GM12878 (cell line): Measurements from ENCODE around the gene EMP2. TPM values are rescaled to one million over a fixed set of nuclear protein-coding genes. Genes with fewer than 3 reads are reported as not detected.

Experiments
- ATAC-seq: fragments of 200-7000 bp; cut with Tn5 transposase; 3 replicates; pipeline ENCODE4 v1.9.1; 2020; ENCODE audit warnings: mild to moderate bottlenecking, moderate library complexity
- BruUV-seq: library from RNA; stranded (reverse); fragments of 400-500 nt; replicated peaks from 2 replicates; lab custom pipeline; 2021; lab: Mats Ljungman, UMichigan
- CTCF ChIA-PET: fragments of 300-600 bp; sonication (Branson Sonifier 250); formaldehyde crosslinking; extraction: SDS; loops from one replicate; lab custom pipeline; 2021; ENCODE audit warnings: inconsistent platforms; lab: Yijun Ruan, JAX
- POLR2A ChIA-PET: fragments of 350-600 bp; formaldehyde crosslinking; extraction: SDS; loops from one replicate; lab custom pipeline; 2021; ENCODE audit warnings: inconsistent platforms; lab: Charles Lee
- RAD21 ChIA-PET: fragments of 300-600 bp; sonication (Branson Sonifier 250); formaldehyde crosslinking; loops from one replicate; lab custom pipeline; 2023; ENCODE audit warnings: antibody characterized with exemption; ENCODE audit not compliant: unreplicated experiment; lab: Charles Lee
- SMC1A ChIA-PET: fragments of 300-600 bp; sonication (Branson Sonifier 250); formaldehyde crosslinking; loops from one replicate; lab custom pipeline; 2023; ENCODE audit not compliant: unreplicated experiment, uncharacterized antibody; lab: Charles Lee
- DNase-seq: peaks from one replicate; pipeline ENCODE4 v3.0.0-alpha.2; 2011; ENCODE audit warnings: low read depth, low spot score
- FAIRE-seq: peaks from 3 replicates; lab custom pipeline; 2011; peaks lifted over from hg19 to GRCh38; lab: Jason Lieb, UNC
- H2AFZ ChIP-seq: 2 replicates; pipeline ENCODE4 v1.6.0; 2011; ENCODE audit warnings: low read depth, low read length, control low read depth; ENCODE audit not compliant: control insufficient read depth
- H3K27ac ChIP-seq: 2 replicates; pipeline ENCODE4 v1.5.1; 2011; ENCODE audit warnings: control low read depth; ENCODE audit not compliant: control insufficient read depth, insufficient read depth
- H3K27me3 ChIP-seq, 2 experiments: replicated peaks in 1 of 2; 2 replicates each; pipeline versions ENCODE4 v1.6.0 to v1.6.1; 2011; ENCODE audit warnings: low read length in 1 of 2; ENCODE audit not compliant: control insufficient read depth in 2 of 2, insufficient read depth in 2 of 2
- H3K36me3 ChIP-seq, 2 experiments: 2 replicates each; pipeline ENCODE4 v1.5.1; 2011; ENCODE audit warnings: low read length in 1 of 2; ENCODE audit not compliant: control insufficient read depth in 2 of 2, insufficient read depth in 2 of 2
- H3K4me1 ChIP-seq: 2 replicates; pipeline ENCODE4 v1.6.1; 2011; ENCODE audit warnings: mild to moderate bottlenecking, low read length, moderate library complexity, mixed read lengths; ENCODE audit not compliant: control insufficient read depth, insufficient read depth
- H3K4me2 ChIP-seq: 2 replicates; pipeline ENCODE4 v1.6.0; 2011; ENCODE audit warnings: control low read depth; ENCODE audit not compliant: control insufficient read depth, insufficient read depth
- H3K4me3 ChIP-seq: fragments of 200-600 bp; sonication (generic); 2 replicates; pipeline ENCODE4 v1.5.1; 2016
- H3K79me2 ChIP-seq: 2 replicates; pipeline ENCODE4 v1.6.0; 2011; ENCODE audit warnings: low read length; ENCODE audit not compliant: control insufficient read depth, insufficient read depth
- H3K9ac ChIP-seq: 2 replicates; pipeline ENCODE4 v1.8.0; 2011; ENCODE audit warnings: low read length, control low read depth, mixed read lengths; ENCODE audit not compliant: control insufficient read depth, insufficient read depth
- H3K9me3 ChIP-seq: replicated peaks from 3 replicates; pipeline ENCODE4 v1.5.1; 2011; ENCODE audit warnings: mild to moderate bottlenecking, low read length; ENCODE audit not compliant: control insufficient read depth, insufficient read depth
- H4K20me1 ChIP-seq: 2 replicates; pipeline ENCODE4 v1.6.0; 2011; ENCODE audit not compliant: control insufficient read depth, insufficient read depth
- ASH2L ChIP-seq: fragments of 300-600, 200-600 bp; sonication (generic); IDR thresholded peaks from 2 replicates; pipeline ENCODE4 v1.6.1; 2017; ENCODE audit warnings: low read depth, mild to moderate bottlenecking, borderline replicate concordance
- CBX5 ChIP-seq: sonication (generic); IDR thresholded peaks from 2 replicates; pipeline ENCODE4 v1.6.1; 2016; ENCODE audit warnings: low read depth, moderate library complexity, mild to moderate bottlenecking, inconsistent platforms
- CEBPB ChIP-seq, 2 experiments: fragments of 150-350 bp in 1 of 2; IDR thresholded peaks; 2 replicates each; pipeline ENCODE4 v1.6.1; 2012 to 2014; ENCODE audit warnings: low read depth in 2 of 2, low read length in 2 of 2, borderline replicate concordance in 1 of 2, inconsistent platforms in 1 of 2
- CHD2 ChIP-seq: IDR thresholded peaks from 2 replicates; pipeline ENCODE4 v1.6.1; 2011; ENCODE audit warnings: low read depth, low read length, improper control_type of control experiment, borderline replicate concordance
- CTCF ChIP-seq, 3 experiments: IDR thresholded peaks in 2 of 3; conservative IDR thresholded peaks in 1 of 3; 2 replicates each; pipeline ENCODE4 v1.5.1; 2011; ENCODE audit warnings: low read depth in 3 of 3, low read length in 3 of 3, mild to moderate bottlenecking in 3 of 3, control low read depth in 2 of 3, moderate library complexity in 2 of 3, inconsistent platforms in 1 of 3, mixed read lengths in 1 of 3; ENCODE audit not compliant: control insufficient read depth in 2 of 3, insufficient read depth in 1 of 3; ENCODE audit errors: extremely low read depth in 1 of 3
- FOXK2 ChIP-seq: fragments of 450-650 bp; IDR thresholded peaks from 2 replicates; pipeline ENCODE4 v1.6.1; 2017; ENCODE audit warnings: mild to moderate bottlenecking, moderate library complexity
- HDAC6 ChIP-seq: fragments of 200-600 bp; sonication (generic); IDR thresholded peaks from one replicate; pipeline ENCODE4 v1.8.0; 2017; ENCODE audit warnings: antibody characterized with exemption; ENCODE audit not compliant: unreplicated experiment
- MAX ChIP-seq: IDR thresholded peaks from 2 replicates; pipeline ENCODE4 v1.6.1; 2012; ENCODE audit warnings: low read depth, low read length, improper control_type of control experiment
- NR2C1 ChIP-seq: fragments of 450-650 bp; IDR thresholded peaks from 2 replicates; pipeline ENCODE4 v1.6.1; 2017; ENCODE audit warnings: antibody characterized with exemption, mild to moderate bottlenecking, moderate library complexity
- SIX5 ChIP-seq: IDR thresholded peaks from 2 replicates; pipeline ENCODE4 v1.6.1; 2011; ENCODE audit warnings: mild to moderate bottlenecking, low read depth, low read length, moderate library complexity; ENCODE audit not compliant: severe bottlenecking
- SMC3 ChIP-seq: IDR thresholded peaks from 2 replicates; pipeline ENCODE4 v1.6.1; 2011; ENCODE audit warnings: low read length, improper control_type of control experiment, borderline replicate concordance
- TBL1XR1 ChIP-seq: IDR thresholded peaks from 2 replicates; pipeline ENCODE4 v1.6.1; 2012; ENCODE audit warnings: low read depth, low read length, improper control_type of control experiment
- YY1 ChIP-seq: IDR thresholded peaks from 2 replicates; pipeline ENCODE4 v1.6.1; 2011; ENCODE audit warnings: low read depth, mild to moderate bottlenecking, low read length
- WGBS: methylation state at CpG from one replicate; pipeline ENCODE4 v1.1.6; 2016; ENCODE audit warnings: low lambda C conversion rate; ENCODE audit not compliant: insufficient replicate concordance, insufficient coverage; ENCODE audit errors: missing lambda C conversion rate; 5-methylcytosine and 5-hydroxymethylcytosine counted together
- in situ Hi-C: fragments of 300-500 bp; cut with MboI; formaldehyde crosslinking; loops from 9 replicates; pipeline ENCODE4 v1.14.3; 2018; ENCODE audit warnings: mixed read lengths
- intact Hi-C: fragments of 100-400 bp; cut with micrococcal nuclease; formaldehyde crosslinking; loops from one replicate; pipeline ENCODE4 v1.14.2; 2022; ENCODE audit not compliant: unreplicated experiment
- polyA plus RNA-seq, 11 experiments: library from polyadenylated mRNA; depleted of rRNA in 4 of 11; unstranded in 6 of 11; stranded (reverse) in 5 of 11; fragments of >200 nt; fragmentation: Nextera tagmentation in 4 of 11; fragmentation: Illumina TruSeq in 1 of 11; extraction: Ambion mirVana in 4 of 11; extraction: Trizol in 1 of 11; gene quantifications; 1 replicate in 1 of 11; 2 replicates in 10 of 11; pipeline versions ENCODE4 v1.2.1 to v1.2.3, GENCODE V29; 2011 to 2016; ENCODE audit warnings: inconsistent platforms in 2 of 11, missing spikeins in 2 of 11, low read depth in 1 of 11
- total RNA-seq, 4 experiments: library from RNA; depleted of rRNA in 3 of 4; stranded (reverse); fragments of >200 nt in 3 of 4; fragmentation: Illumina TruSeq in 1 of 4; extraction: Trizol in 1 of 4; gene quantifications; 2 replicates each; pipeline versions ENCODE4 v1.2.1 to v1.2.3, GENCODE V29; 2013 to 2021
- TF ChIP-seq, protein P1 (sequence below): IDR thresholded peaks from 2 replicates; pipeline ENCODE4 v1.6.1; 2012; ENCODE audit warnings: improper control_type of control experiment, low read depth, low read length; ENCODE audit not compliant: insufficient replicate concordance
- TF ChIP-seq, protein P2 (sequence below): IDR thresholded peaks from 2 replicates; pipeline ENCODE4 v1.6.1; 2011; ENCODE audit warnings: borderline replicate concordance, low read depth, mild to moderate bottlenecking, moderate library complexity, low read length; ENCODE audit not compliant: insufficient read depth, poor library complexity, severe bottlenecking

EMP2 gene
- total and polyA plus RNA-seq, 10 of the 15 experiments (the other 5 are each of a cell fraction or from before 2014, with no cell fraction given): 0.41 to 10.4 (median 3.8) TPM

GRCh38 chr16:10485159-10485558 is 95.2 kb downstream of the EMP2 start:
- DNase-seq (no peak), FAIRE-seq (no peak), ATAC-seq (no peak)
- H4K20me1 ChIP-seq: no peaks in the 10 kb centered on the region
- H2AFZ ChIP-seq: no peak overlapping the region
- intact Hi-C loops: no loop called here
- TF ChIP-seq, protein P1, sequence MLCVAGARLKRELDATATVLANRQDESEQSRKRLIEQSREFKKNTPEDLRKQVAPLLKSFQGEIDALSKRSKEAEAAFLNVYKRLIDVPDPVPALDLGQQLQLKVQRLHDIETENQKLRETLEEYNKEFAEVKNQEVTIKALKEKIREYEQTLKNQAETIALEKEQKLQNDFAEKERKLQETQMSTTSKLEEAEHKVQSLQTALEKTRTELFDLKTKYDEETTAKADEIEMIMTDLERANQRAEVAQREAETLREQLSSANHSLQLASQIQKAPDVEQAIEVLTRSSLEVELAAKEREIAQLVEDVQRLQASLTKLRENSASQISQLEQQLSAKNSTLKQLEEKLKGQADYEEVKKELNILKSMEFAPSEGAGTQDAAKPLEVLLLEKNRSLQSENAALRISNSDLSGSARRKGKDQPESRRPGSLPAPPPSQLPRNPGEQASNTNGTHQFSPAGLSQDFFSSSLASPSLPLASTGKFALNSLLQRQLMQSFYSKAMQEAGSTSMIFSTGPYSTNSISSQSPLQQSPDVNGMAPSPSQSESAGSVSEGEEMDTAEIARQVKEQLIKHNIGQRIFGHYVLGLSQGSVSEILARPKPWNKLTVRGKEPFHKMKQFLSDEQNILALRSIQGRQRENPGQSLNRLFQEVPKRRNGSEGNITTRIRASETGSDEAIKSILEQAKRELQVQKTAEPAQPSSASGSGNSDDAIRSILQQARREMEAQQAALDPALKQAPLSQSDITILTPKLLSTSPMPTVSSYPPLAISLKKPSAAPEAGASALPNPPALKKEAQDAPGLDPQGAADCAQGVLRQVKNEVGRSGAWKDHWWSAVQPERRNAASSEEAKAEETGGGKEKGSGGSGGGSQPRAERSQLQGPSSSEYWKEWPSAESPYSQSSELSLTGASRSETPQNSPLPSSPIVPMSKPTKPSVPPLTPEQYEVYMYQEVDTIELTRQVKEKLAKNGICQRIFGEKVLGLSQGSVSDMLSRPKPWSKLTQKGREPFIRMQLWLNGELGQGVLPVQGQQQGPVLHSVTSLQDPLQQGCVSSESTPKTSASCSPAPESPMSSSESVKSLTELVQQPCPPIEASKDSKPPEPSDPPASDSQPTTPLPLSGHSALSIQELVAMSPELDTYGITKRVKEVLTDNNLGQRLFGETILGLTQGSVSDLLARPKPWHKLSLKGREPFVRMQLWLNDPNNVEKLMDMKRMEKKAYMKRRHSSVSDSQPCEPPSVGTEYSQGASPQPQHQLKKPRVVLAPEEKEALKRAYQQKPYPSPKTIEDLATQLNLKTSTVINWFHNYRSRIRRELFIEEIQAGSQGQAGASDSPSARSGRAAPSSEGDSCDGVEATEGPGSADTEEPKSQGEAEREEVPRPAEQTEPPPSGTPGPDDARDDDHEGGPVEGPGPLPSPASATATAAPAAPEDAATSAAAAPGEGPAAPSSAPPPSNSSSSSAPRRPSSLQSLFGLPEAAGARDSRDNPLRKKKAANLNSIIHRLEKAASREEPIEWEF: no peak
- no peak for TF ChIP-seq CEBPB (IDR thresholded peaks at IDR 0.05; ENCODE audit: borderline replicate concordance in 1 of 2, low read depth in 2 of 2, low read length in 2 of 2)
- TF ChIP-seq MAX: no peak
- no peak for TF ChIP-seq ASH2L
- TF ChIP-seq SMC3: no peak
- TF ChIP-seq, protein P2, sequence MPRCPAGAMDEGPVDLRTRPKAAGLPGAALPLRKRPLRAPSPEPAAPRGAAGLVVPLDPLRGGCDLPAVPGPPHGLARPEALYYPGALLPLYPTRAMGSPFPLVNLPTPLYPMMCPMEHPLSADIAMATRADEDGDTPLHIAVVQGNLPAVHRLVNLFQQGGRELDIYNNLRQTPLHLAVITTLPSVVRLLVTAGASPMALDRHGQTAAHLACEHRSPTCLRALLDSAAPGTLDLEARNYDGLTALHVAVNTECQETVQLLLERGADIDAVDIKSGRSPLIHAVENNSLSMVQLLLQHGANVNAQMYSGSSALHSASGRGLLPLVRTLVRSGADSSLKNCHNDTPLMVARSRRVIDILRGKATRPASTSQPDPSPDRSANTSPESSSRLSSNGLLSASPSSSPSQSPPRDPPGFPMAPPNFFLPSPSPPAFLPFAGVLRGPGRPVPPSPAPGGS: no peak
- no peak for TF ChIP-seq TBL1XR1
- no peak for TF ChIP-seq CBX5
- no peak for TF ChIP-seq NR2C1
- no peak for TF ChIP-seq HDAC6
- no peak for TF ChIP-seq SIX5
- no peak for TF ChIP-seq CTCF (IDR thresholded peaks at IDR 0.05 in 2 of 3, conservative IDR thresholded peaks at IDR 0.05 in 1 of 3; ENCODE audit: control insufficient read depth in 2 of 3, extremely low read depth in 1 of 3, insufficient read depth in 1 of 3, low read depth in 3 of 3, low read length in 3 of 3)
- no peak for TF ChIP-seq YY1
- no peak for TF ChIP-seq FOXK2
- no peak for TF ChIP-seq CHD2
- ChIA-PET POLR2A (no interaction called here), CTCF (no interaction called here), SMC1A (no interaction called here), RAD21 (no interaction called here)
- peaks cover 7% of the 10 kb centered on the region; the same call in 2 of the 3 replicates for H3K9me3 ChIP-seq
- H3K9ac ChIP-seq: no peak overlapping the region
- H3K27ac ChIP-seq: no peak overlapping the region
- no peaks in the 10 kb centered on the region for H3K4me1 ChIP-seq
- H3K4me3 ChIP-seq: no peak overlapping the region
- WGBS: 78% methylated on average over 4 of the region's 4 CpGs
- in situ Hi-C loops: no loop called here
- H3K79me2 ChIP-seq: no peaks in the 10 kb centered on the region
- no peaks in the 10 kb centered on the region for H3K27me3 ChIP-seq
- no TSS peak for BruUV-seq
- 0 out of 4 replicates have a peak, but pooled peaks cover 0 to 5% of the 10 kb centered on the region in 2 experiments for H3K36me3 ChIP-seq
- no peak overlapping the region for H3K4me2 ChIP-seq
